Fibroblast of skin of left quadriceps (primary cell): ENCODE measurements around the gene IFIT1.
"Not testable (repeated sequence)": the region's sequence is repeated elsewhere in the genome, so short reads cannot be mapped to it uniquely, and the experiment has no call there.

Experiments
- DNase-seq, 2 experiments: peaks; one replicate each; pipeline ENCODE4 v3.0.0-alpha.2; 2013; ENCODE audit warnings: low read depth in 2 of 2

The IFIT1 gene

GRCh38 chr10:89399956-89400355 lies 7.5 kb downstream of the IFIT1 start:
- DNase-seq: no peak

DNA sequence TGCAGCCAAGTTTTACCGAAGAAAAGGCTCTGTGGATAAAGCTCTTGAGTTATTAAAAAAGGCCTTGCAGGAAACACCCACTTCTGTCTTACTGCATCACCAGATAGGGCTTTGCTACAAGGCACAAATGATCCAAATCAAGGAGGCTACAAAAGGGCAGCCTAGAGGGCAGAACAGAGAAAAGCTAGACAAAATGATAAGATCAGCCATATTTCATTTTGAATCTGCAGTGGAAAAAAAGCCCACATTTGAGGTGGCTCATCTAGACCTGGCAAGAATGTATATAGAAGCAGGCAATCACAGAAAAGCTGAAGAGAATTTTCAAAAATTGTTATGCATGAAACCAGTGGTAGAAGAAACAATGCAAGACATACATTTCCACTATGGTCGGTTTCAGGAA lies 10.6 kb downstream of the IFIT1 start:
- DNase-seq: no peak

- DNase-seq: no peak
Observed at GRCh38 chr10:89404104-89405047, 12.0 kb downstream of the IFIT1 start.

GRCh38 chr10:89406178-89406577 lies 13.8 kb downstream of the IFIT1 start:
- not testable (repeated sequence) for DNase-seq

DNA sequence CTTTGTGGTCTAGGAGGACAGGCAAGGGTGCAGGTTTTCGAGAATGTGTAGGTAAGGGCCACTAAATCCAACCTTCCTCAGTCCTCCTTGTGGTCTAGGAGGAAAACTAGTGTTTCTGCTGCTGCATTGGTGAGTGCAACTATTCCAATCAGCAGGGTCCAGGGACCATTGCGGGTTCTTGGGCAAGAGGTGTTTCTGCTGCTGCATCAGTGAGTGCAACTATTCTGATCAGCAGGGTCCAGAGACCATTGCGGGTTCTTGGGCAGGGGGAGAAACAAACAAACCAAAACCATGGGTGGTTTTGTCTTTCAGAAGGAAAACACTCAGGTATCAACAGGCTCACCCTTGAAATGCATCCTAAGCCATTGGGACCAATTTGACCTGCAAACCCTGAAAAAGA lies 15.4 kb downstream of the IFIT1 start:
- DNase-seq: not testable (repeated sequence)

- not testable (repeated sequence) for DNase-seq
Observed at GRCh38 chr10:89409282-89409681, 16.9 kb downstream of the IFIT1 start.

GRCh38 chr10:89410551-89410950 lies 18.1 kb downstream of the IFIT1 start:
- DNase-seq: not testable (repeated sequence)

DNA sequence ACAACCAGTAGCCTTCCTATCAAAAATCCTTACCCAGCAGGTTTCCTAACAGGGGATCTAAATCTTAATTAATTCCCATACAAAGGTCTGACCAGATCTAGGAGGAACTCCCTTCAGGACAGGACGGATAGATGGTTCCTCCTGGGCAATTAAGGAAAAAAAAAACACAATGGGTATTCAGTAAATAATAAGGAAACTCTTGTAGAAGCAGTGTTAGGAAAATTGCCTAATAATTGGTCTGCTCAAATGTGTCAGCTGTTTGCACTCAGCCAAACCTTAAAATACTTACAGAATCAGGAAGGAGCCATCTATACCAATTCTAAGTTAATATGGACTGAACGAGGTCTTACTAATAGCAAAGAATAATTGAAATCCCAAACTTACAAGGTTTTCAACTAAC lies 18.7 kb downstream of the IFIT1 start:
- DNase-seq: not testable (repeated sequence)

DNA sequence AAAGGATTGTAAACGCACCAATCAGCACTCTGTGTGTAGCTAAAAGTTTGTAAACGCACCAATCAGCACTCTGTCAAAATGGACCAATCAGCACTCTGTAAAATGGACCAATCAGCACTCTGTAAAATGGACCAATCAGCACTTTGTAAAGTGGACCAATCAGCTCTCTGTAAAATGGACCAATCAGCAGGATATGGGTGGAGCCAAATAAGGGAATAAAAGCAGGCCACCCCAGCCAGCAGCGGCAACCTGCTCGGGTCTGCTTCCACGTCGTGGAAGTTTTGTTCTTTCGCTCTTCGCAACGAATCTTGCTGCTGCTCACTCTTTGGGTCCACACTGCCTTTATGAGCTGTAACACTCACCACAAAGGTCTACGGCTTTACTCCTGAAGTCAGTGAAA lies 19.9 kb downstream of the IFIT1 start:
- not testable (repeated sequence) for DNase-seq

DNA sequence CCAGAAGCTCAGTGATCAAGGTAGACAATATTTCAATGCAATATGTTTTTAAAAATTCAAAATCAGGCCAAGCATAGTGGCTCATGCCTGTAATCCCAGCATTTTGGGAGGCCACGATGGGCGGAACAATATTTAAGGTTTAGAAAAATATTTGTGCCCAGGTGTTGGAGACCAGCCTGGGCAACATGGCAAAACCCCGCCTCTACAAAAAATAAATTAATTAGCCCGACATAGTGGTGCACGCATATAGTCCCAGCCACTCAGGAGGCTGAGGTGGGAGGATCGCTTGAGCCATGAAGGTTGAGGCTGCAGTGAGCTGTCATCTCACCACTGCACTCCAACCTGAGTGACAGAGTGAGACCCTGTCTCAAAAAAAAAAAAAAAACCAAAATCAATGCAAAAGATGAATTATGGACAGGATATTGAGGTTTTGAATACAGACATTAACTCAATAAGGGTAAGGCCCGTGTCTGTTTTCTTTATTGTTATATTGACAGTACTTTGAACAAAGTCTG lies 21.0 kb downstream of the IFIT1 start:
- no peak for DNase-seq

DNA sequence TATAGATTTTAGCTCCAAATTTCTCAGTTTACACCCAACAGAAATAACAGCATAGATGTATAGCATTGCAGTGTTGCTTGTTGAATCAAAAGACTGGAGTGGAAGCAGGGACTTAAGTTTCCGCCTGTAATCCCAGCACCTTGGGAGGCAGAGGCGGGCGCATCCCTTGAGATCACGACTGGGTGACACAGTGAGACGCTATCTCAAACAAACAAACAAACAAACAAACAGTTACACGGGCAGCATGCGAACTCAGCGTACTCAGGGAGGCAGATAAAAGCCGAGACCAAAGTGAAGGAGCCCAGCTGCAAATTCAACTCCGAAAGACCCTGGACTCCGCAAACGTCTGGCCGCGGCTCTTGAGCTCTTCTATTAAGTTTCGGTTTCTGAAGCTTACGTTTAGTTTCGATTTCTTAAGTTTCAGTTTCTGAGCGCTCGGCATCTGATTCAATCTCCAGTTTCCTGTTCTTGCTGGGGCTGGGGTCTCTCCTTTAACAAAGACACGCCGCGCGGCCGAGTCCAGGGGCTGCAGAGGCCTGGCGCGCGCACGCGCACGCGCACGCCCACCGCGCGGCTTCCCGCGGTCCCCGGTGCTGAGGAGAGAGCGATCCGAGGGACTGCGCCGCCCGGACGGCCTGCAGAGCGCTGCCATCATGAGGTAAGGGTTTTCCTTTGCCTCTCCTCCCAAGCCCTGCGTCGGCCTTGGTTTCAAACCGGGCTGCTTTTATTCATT lies 21.9 kb downstream of the IFIT1 start, which contains the start of gene IFIT5:
Gene IFIT5, plus strand, starts transcription at position 423 of the 733 bp plus-strand sequence. Its CDS starts 231 bp downstream, at position 654.
- peak; percentile 41 to 42 for DNase-seq

DNA sequence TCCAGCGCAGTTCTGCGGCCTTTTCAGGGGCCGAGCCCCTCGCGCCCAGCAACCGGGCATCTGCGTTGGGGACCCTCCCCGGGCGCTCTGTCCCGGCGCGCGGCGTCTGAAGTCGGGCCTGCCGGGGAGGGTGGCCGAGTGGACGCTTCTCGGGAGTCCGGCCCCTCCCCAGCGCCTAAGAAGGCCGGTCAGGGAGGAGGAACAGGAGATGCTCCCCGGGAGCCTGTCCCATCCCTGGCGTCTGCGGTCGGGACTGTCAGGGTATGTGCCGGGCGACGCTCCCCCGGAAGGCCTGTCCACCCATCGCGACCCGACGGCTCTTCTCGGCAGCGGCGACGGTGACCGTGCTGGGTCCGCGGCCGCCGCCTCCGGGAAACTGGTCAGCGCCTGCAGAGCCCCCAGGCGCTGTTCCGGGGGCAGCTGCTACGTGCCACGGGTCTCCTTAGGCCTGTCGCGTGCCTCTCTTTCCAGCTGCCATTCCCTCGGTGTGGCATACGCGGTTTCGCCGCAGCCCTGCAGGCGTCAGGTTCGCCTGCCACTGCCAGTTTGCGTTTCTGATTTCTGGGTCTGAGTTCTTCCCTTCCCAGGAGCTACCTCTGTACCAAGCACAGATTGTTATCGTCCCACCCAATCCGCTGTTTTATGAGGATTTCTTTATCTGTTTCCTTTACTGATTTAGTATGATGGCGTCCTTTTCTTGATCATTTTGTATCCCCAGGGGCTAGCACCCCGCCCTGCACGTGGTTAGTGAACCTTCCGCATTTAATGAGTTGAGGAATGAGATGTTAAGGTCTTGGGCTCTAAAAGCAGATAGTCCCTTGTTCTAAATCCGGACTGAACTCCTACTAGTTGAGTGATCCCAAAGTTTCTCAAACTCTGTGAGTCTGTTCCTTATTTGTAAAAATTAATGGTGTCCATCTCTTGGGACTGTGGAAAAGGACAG lies 22.7 kb downstream of the IFIT1 start:
- DNase-seq: no peak

GRCh38 chr10:89416465-89416864 lies 24.0 kb downstream of the IFIT1 start:
- no peak for DNase-seq

DNA sequence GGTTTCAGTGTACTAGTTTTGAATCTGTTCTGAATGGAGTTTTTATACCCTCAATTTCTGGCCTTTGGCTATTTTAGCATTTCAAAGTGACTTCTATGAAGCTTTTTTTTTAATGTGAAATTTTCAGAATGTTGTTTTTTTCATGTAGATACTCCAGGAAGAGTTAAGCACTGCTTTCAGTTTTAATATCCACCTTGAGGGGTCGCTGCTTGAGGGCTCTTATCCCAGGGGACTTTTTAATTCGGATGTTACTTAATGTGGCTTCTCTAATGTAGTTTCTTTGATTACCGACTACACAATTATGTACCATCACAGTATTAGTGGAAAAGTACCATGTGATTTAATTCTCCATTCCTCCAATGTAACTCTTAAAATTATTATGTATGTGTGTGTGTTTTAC lies 27.1 kb downstream of the IFIT1 start:
- no peak for DNase-seq

GRCh38 chr10:89421018-89421476 lies 28.6 kb downstream of the IFIT1 start:
- DNase-seq: no peak

DNA sequence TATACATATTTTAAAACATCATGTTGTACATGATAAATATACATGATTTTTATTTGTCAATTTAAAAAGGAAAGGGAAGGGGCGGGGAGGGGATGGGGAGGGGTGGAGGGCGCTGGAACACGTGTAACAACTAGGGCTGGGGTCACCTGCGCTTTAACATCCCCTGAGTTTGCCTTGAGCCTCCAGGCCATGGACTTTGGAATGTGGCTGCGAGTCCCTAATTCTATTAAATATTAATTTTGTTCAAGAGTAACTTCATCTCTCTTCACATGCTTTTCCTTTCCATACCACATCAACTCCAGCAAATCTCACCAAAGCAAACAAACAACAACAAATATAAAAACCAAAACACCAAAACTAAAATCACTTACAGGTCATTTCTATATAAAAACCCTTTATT lies 32.6 kb downstream of the IFIT1 start:
- no peak for DNase-seq

DNA sequence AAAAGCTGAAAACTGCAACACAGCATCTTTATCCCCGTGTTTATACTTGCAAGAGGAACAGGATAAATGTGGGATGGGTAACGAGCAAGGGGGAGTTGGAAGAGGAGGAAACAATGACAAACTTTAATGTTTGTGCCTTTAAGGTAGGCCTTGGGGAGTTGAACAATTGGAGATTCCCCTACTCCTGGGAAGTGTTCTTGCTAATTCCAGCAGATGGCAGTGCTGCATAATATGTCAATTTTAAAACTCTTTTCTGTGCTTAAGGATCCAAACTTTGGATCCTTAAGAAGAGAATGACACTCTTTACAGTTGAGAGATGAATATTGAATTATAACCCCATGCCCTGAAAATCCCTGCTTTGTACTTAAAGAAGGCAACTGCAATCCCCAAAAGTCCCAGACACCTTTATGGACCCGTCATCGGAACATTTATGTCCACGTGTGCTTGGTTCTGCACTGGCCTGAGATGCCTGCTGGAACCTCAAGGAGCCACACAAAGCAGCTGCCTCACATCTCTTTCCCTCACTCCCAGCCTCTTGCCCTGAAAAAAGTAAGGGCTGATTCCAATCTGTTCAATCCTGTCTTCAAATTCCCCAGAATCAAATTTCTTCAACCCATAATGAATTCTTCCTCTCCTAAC lies 33.9 kb downstream of the IFIT1 start:
- peak; percentile 38 to 48 for DNase-seq

- DNase-seq: peak; percentile 64 to 67
Observed at GRCh38 chr10:89427629-89428028, 35.2 kb downstream of the IFIT1 start.

DNA sequence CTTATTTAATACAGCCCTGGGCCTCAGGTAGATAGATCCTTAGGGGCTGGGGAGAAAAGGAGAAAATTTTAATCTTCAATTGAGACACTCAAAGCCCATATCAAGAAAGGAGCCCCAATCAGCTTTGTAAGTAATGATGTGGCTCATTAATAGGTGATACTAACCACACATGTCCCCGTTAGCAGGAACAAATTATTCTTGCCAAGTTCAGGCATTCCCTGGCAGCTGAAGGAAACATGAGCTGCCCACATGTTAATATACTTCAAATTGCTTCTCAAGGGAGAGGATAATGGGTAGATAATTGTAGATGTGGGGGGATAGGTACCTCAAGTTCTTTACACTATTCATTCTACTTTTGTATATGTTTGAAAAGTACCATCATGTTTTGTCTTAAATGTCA lies 36.5 kb downstream of the IFIT1 start:
- DNase-seq: no peak

GRCh38 chr10:89431977-89432376 lies 39.6 kb downstream of the IFIT1 start:
- DNase-seq: peak; percentile 43 to 46

DNA sequence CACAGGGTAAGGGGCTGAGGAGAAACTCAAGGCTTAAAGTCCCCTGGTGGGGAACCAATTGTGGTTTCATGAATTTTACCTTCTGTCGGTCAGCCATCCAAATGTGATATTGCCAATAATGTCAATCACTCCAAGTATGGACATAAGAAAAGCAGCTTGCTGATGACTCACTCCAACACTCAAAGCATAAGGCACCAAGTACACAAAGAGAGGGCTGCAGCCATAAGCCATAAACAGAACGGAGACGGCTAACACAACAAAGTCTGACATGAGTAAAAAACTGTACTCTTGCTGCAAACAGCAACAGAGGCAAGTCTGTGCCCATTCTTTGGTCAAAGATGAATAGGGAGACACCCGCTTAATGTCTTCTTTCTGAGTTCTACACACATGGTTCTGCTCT lies 46.1 kb downstream of the IFIT1 start:
- no peak for DNase-seq
